Peyer's patch (tissue), 4 donors: ENCODE measurements around the gene BLID. TPM values are rescaled to one million over a fixed set of nuclear protein-coding genes. Genes with fewer than 3 reads are reported as not detected.

Experiments
- DNase-seq, 3 donors: peaks; one replicate each; pipeline ENCODE4 v3.0.0-alpha.2; 2017 to 2019
- H3K27ac ChIP-seq, 4 donors: fragments of 200-600 bp; sonication (generic); one replicate each; pipeline ENCODE4 v1.5.1; 2016 to 2019
- H3K27me3 ChIP-seq, 2 donors: fragments of 200-600 bp; sonication (generic); one replicate each; pipeline ENCODE4 v1.5.1; 2019
- H3K36me3 ChIP-seq, 3 donors: fragments of 200-600 bp; sonication (generic); one replicate each; pipeline ENCODE4 v1.5.1; 2016 to 2019
- H3K4me1 ChIP-seq, 4 donors: fragments of 200-600 bp; sonication (generic); one replicate each; pipeline ENCODE4 v1.5.1; 2016 to 2019
- H3K4me3 ChIP-seq, 4 donors: fragments of 200-600 bp; sonication (generic); 1 replicate in 3 of 4; 2 replicates in 1 of 4; pipeline ENCODE4 v1.5.1; 2016 to 2019; ENCODE audit warnings: mild to moderate bottlenecking in 1 of 4
- H3K9me3 ChIP-seq, 4 donors: fragments of 200-600 bp; sonication (generic); one replicate each; pipeline ENCODE4 v1.5.1; 2016 to 2019; ENCODE audit warnings: mild to moderate bottlenecking in 1 of 4
- CTCF ChIP-seq, 6 experiments: fragments of 450-650 bp in 4 of 6; fragments of 200-600 bp in 2 of 6; sonication (generic) in 1 of 6; IDR thresholded peaks; one replicate each; pipeline ENCODE4 v1.5.1; 2017 to 2019; ENCODE audit warnings: antibody characterized with exemption in 6 of 6, mild to moderate bottlenecking in 3 of 6, moderate library complexity in 1 of 6
- POLR2A ChIP-seq, 2 donors: fragments of 450-650 bp; IDR thresholded peaks; one replicate each; pipeline ENCODE4 v1.5.1; 2017; ENCODE audit warnings: antibody characterized with exemption in 2 of 2, mild to moderate bottlenecking in 2 of 2, moderate library complexity in 2 of 2
- total RNA-seq, 4 donors: library from RNA; depleted of rRNA; stranded (reverse); fragments of >200 nt; gene quantifications; one replicate each; pipeline ENCODE4 v1.1.0, GENCODE V29; 2016

Gene BLID
- total RNA-seq, 4 donors from 2014 or later: not detected

- H3K27ac ChIP-seq: no peak overlapping the region
- DNase-seq: no peak
- H3K4me3 ChIP-seq: no peak overlapping the region
- no peaks in the 10 kb centered on the region for H3K4me1 ChIP-seq
- H3K9me3 ChIP-seq: no peaks in the 10 kb centered on the region
- H3K27me3 ChIP-seq: no peaks in the 10 kb centered on the region
- no peaks in the 10 kb centered on the region for H3K36me3 ChIP-seq
- no peak for TF ChIP-seq POLR2A (IDR thresholded peaks at IDR 0.05)
Measured at GRCh38 chr11:122114976-122115375, 1.0 kb downstream of the BLID start.

- no peaks in the 10 kb centered on the region for H3K9me3 ChIP-seq
- no peak overlapping the region for H3K4me3 ChIP-seq
- no peaks in the 10 kb centered on the region for H3K27me3 ChIP-seq
- TF ChIP-seq POLR2A (IDR thresholded peaks at IDR 0.05) (no peak), CTCF (IDR thresholded peaks at IDR 0.05) (no peak)
- H3K36me3 ChIP-seq: no peaks in the 10 kb centered on the region
- no peak for DNase-seq
- no peaks in the 10 kb centered on the region for H3K4me1 ChIP-seq
- no peak overlapping the region for H3K27ac ChIP-seq
Measured at GRCh38 chr11:122113836-122114825, 1.9 kb downstream of the BLID start.

- Histone ChIP-seq H3K4me1 (no peaks in the 10 kb centered on the region), H3K27ac (no peak overlapping the region)
- TF ChIP-seq CTCF (IDR thresholded peaks at IDR 0.05) (no peak), POLR2A (IDR thresholded peaks at IDR 0.05) (no peak)
Measured at GRCh38 chr11:122112470-122113365, 3.3 kb downstream of the BLID start.

GRCh38 chr11:122109932-122110331 lies 6.1 kb downstream of the BLID start:
- no peak for DNase-seq
- Histone ChIP-seq H3K27ac (no peak overlapping the region), H3K4me3 (no peak overlapping the region), H3K9me3 (no peaks in the 10 kb centered on the region), H3K27me3 (no peaks in the 10 kb centered on the region), H3K36me3 (no peaks in the 10 kb centered on the region), H3K4me1 (no peaks in the 10 kb centered on the region)
- TF ChIP-seq POLR2A (IDR thresholded peaks at IDR 0.05) (no peak), CTCF (IDR thresholded peaks at IDR 0.05) (no peak)

More at GRCh38 chr11:122112470-122113365, 3.3 kb downstream of the BLID start:
- Histone ChIP-seq H3K36me3 (no peaks in the 10 kb centered on the region), H3K27me3 (no peaks in the 10 kb centered on the region), H3K9me3 (no peaks in the 10 kb centered on the region), H3K4me3 (no peak overlapping the region)
- DNase-seq: no peak

GRCh38 chr11:122108828-122109227 lies 7.2 kb downstream of the BLID start:
- H3K4me1 ChIP-seq: no peaks in the 10 kb centered on the region
- H3K36me3 ChIP-seq: no peaks in the 10 kb centered on the region
- no peak for DNase-seq
- no peaks in the 10 kb centered on the region for H3K9me3 ChIP-seq
- H3K27me3 ChIP-seq: no peaks in the 10 kb centered on the region
- no peak overlapping the region for H3K27ac ChIP-seq
- no peak for TF ChIP-seq CTCF (IDR thresholded peaks at IDR 0.05)
- TF ChIP-seq POLR2A (IDR thresholded peaks at IDR 0.05): no peak
- H3K4me3 ChIP-seq: no peak overlapping the region
